ENCODE results near the gene PGAM1.

- TF ChIP-seq POLR2AphosphoS5 (IDR thresholded peaks at IDR 0.05) (no peak), EP300 (IDR thresholded peaks at IDR 0.05) (no peak), POLR2A (IDR thresholded peaks at IDR 0.05) (no peak)
Measured at GRCh38 chr10:97399843-97400545, 26.0 kb upstream of the PGAM1 start.

Data from stomach (tissue), 4 donors.